Loucy (cell line): ENCODE data around the gene ATP1B1.

Source experiments
- EZH2phosphoT487 ChIP-seq: fragments of 200-600 bp; IDR thresholded peaks from 2 replicates; pipeline ENCODE4 v1.6.1; 2018; ENCODE audit warnings: antibody characterized with exemption, mild to moderate bottlenecking, moderate library complexity, borderline replicate concordance
- TF ChIP-seq, protein P1 (sequence below): fragments of 200-600 bp; sonication (generic); conservative IDR thresholded peaks from 2 replicates; pipeline ENCODE4 v1.5.1; 2014; ENCODE audit warnings: mild to moderate bottlenecking, antibody characterized with exemption, low read length

DNA sequence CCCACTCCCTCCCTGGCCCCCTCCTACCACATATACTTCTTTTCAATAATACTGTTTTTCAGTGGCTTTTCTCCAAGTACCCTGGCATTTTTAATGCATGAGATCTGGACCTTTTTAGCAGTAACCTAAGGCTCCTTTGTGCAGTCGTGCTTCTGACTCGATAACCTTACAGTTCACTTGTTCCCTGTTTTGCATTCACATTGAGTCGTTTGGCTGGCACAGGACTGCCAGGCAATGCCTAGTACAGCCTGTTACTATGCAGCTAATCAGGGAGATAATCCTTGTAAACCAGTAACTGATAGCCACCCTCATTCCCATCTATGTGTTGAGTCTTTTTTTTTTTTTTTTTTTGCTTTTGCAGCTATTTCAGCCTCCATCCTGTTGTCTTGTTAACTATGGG is 3.7 kb downstream of the ATP1B1 start:
- TF ChIP-seq, protein P1, sequence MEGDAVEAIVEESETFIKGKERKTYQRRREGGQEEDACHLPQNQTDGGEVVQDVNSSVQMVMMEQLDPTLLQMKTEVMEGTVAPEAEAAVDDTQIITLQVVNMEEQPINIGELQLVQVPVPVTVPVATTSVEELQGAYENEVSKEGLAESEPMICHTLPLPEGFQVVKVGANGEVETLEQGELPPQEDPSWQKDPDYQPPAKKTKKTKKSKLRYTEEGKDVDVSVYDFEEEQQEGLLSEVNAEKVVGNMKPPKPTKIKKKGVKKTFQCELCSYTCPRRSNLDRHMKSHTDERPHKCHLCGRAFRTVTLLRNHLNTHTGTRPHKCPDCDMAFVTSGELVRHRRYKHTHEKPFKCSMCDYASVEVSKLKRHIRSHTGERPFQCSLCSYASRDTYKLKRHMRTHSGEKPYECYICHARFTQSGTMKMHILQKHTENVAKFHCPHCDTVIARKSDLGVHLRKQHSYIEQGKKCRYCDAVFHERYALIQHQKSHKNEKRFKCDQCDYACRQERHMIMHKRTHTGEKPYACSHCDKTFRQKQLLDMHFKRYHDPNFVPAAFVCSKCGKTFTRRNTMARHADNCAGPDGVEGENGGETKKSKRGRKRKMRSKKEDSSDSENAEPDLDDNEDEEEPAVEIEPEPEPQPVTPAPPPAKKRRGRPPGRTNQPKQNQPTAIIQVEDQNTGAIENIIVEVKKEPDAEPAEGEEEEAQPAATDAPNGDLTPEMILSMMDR: no peak
- no peak for TF ChIP-seq EZH2phosphoT487
